Right atrium auricular region (tissue), 2 donors: Measurements from ENCODE around the gene STARD3. TPM values are rescaled to one million over a fixed set of nuclear protein-coding genes. Genes with fewer than 3 reads are reported as not detected.

ENCODE experiments used
- DNase-seq: peaks from one replicate; pipeline ENCODE4 v3.0.0-alpha.2; 2019; ENCODE audit warnings: low spot score
- H3K27ac ChIP-seq, 2 donors: fragments of 200-600 bp; sonication (generic); 1 replicate in 1 of 2; 2 replicates in 1 of 2; pipeline ENCODE4 v1.5.1; 2016 to 2019
- H3K27me3 ChIP-seq, 2 donors: fragments of 200-600 bp; sonication (generic); one replicate each; pipeline versions ENCODE4 v1.5.1 to v1.6.0; 2017 to 2019
- H3K36me3 ChIP-seq: fragments of 200-600 bp; sonication (generic); one replicate; pipeline ENCODE4 v1.5.1; 2016
- H3K4me1 ChIP-seq, 2 donors: fragments of 200-600 bp; sonication (generic); one replicate each; pipeline versions ENCODE4 v1.5.1 to v1.6.0; 2017 to 2019
- H3K4me3 ChIP-seq, 2 donors: fragments of 200-600 bp; sonication (generic); 1 replicate in 1 of 2; 2 replicates in 1 of 2; pipeline ENCODE4 v1.5.1; 2017 to 2019; ENCODE audit warnings: mild to moderate bottlenecking in 1 of 2, moderate library complexity in 1 of 2
- H3K9me3 ChIP-seq, 2 donors: fragments of 200-600 bp; sonication (generic); one replicate each; pipeline ENCODE4 v1.5.1; 2019
- CTCF ChIP-seq, 2 donors: fragments of 200-600 bp; sonication (generic); IDR thresholded peaks; one replicate each; pipeline ENCODE4 v1.5.1; 2019; ENCODE audit warnings: antibody characterized with exemption in 2 of 2
- total RNA-seq, 2 donors: library from RNA; depleted of rRNA; stranded (reverse); fragments of >200 nt; gene quantifications; one replicate each; pipeline ENCODE4 v1.1.0, GENCODE V29; 2016

The STARD3 gene
- total RNA-seq, 2 donors from 2014 or later: 18.5 to 22.2 TPM

- TF ChIP-seq CTCF (IDR thresholded peaks at IDR 0.05): no peak
- no peak for DNase-seq
- Histone ChIP-seq H3K4me1 (peaks cover 0 to 37% of the 10 kb centered on the region in 2 donors), H3K4me3 (no peak overlapping the region), H3K27ac (no peak overlapping the region), H3K36me3 (no peaks in the 10 kb centered on the region), H3K9me3 (no peaks in the 10 kb centered on the region), H3K27me3 (no peaks in the 10 kb centered on the region)
Measured at GRCh38 chr17:39647256-39647655, 10.3 kb downstream of the STARD3 start.

GRCh38 chr17:39648616-39649366, 11.8 kb downstream of the STARD3 start:
- H3K27ac ChIP-seq: no peak overlapping the region
- peaks cover 0 to 36% of the 10 kb centered on the region in 2 donors for H3K4me1 ChIP-seq
- H3K9me3 ChIP-seq: no peaks in the 10 kb centered on the region
- no peaks in the 10 kb centered on the region for H3K36me3 ChIP-seq
- DNase-seq: no peak
- no peak for TF ChIP-seq CTCF (IDR thresholded peaks at IDR 0.05)
- H3K27me3 ChIP-seq: no peaks in the 10 kb centered on the region
- H3K4me3 ChIP-seq: no peak overlapping the region

- no peak overlapping the region for H3K27ac ChIP-seq
- no peak for DNase-seq
- H3K4me1 ChIP-seq: peaks cover 0 to 40% of the 10 kb centered on the region in 2 donors
- no peaks in the 10 kb centered on the region for H3K27me3 ChIP-seq
- no peak overlapping the region for H3K4me3 ChIP-seq
- no peaks in the 10 kb centered on the region for H3K9me3 ChIP-seq
- no peaks in the 10 kb centered on the region for H3K36me3 ChIP-seq
- TF ChIP-seq CTCF (IDR thresholded peaks at IDR 0.05): no peak
Measured at GRCh38 chr17:39650121-39650579, 13.2 kb downstream of the STARD3 start.

GRCh38 chr17:39651923-39652586, 15.1 kb downstream of the STARD3 start:
- H3K27ac ChIP-seq: no peak overlapping the region
- peaks cover 0 to 40% of the 10 kb centered on the region in 2 donors for H3K4me1 ChIP-seq
- TF ChIP-seq CTCF (IDR thresholded peaks at IDR 0.05): no peak

GRCh38 chr17:39652587-39653315, 15.8 kb downstream of the STARD3 start:
- Histone ChIP-seq H3K4me3 (no peak overlapping the region), H3K27ac (no peak overlapping the region), H3K27me3 (no peaks in the 10 kb centered on the region), H3K4me1 (peaks cover 0 to 36% of the 10 kb centered on the region in 2 donors), H3K36me3 (no peaks in the 10 kb centered on the region), H3K9me3 (no peaks in the 10 kb centered on the region)
- no peak for TF ChIP-seq CTCF (IDR thresholded peaks at IDR 0.05)
- DNase-seq: no peak

More at GRCh38 chr17:39651923-39652586, 15.1 kb downstream of the STARD3 start:
- H3K4me3 ChIP-seq: no peak overlapping the region
- H3K36me3 ChIP-seq: no peaks in the 10 kb centered on the region
- DNase-seq: no peak
- no peaks in the 10 kb centered on the region for H3K9me3 ChIP-seq
- no peaks in the 10 kb centered on the region for H3K27me3 ChIP-seq
